DMS79 (cell line): ENCODE results near the gene PLS1.
A peak's percentile ranks its signal among the peaks of the same experiment; 100 is the strongest.
"Not testable (repeated sequence)": the region's sequence is repeated elsewhere in the genome, so short reads cannot be mapped to it uniquely, and the experiment has no call there.

Experiments
- DNase-seq: peaks from one replicate; lab custom pipeline; 2025; lab: John Stamatoyannopoulos, UW

PLS1 gene

GRCh38 chr3:142595951-142596725 is at the start of gene PLS1:
TSS of gene PLS1 (plus strand) at chr3:142596393. CDS start at chr3:142664238, 67,845 bp downstream.
- peak; percentile 86 for DNase-seq

GRCh38 chr3:142549986-142550385 is 46.2 kb upstream of the PLS1 start:
- DNase-seq = no peak

- DNase-seq = not testable (repeated sequence)
These were observed 43.6 kb upstream of the PLS1 start for GRCh38 chr3:142552579-142552978.

- no peak for DNase-seq
These were observed 42.5 kb upstream of the PLS1 start for GRCh38 chr3:142553741-142554140.

GRCh38 chr3:142560118-142560517 is 36.1 kb upstream of the PLS1 start:
- no peak for DNase-seq

GRCh38 chr3:142563496-142563997 is 32.6 kb upstream of the PLS1 start:
- no peak for DNase-seq

GRCh38 chr3:142566096-142566495 is 30.1 kb upstream of the PLS1 start:
- no peak for DNase-seq

GRCh38 chr3:142568393-142569017 is 27.7 kb upstream of the PLS1 start:
- DNase-seq = no peak

GRCh38 chr3:142569422-142569821 is 26.8 kb upstream of the PLS1 start:
- DNase-seq = not testable (repeated sequence)

GRCh38 chr3:142574223-142574622 is 22.0 kb upstream of the PLS1 start:
- not testable (repeated sequence) for DNase-seq

GRCh38 chr3:142574665-142575064 is 21.5 kb upstream of the PLS1 start:
- DNase-seq = no peak

- no peak for DNase-seq
These were observed 19.4 kb upstream of the PLS1 start for GRCh38 chr3:142576792-142577191.

- DNase-seq = no peak
These were observed 18.4 kb upstream of the PLS1 start for GRCh38 chr3:142577696-142578328.

- peak; percentile 95 for DNase-seq
These were observed 17.6 kb upstream of the PLS1 start, which contains the start of gene ATR for GRCh38 chr3:142578329-142579223. TSS of gene ATR (minus strand) at chr3:142578733. CDS start at chr3:142578704, 29 bp downstream.

GRCh38 chr3:142580061-142580423 is 16.2 kb upstream of the PLS1 start:
- no peak for DNase-seq

- DNase-seq = not testable (repeated sequence)
These were observed 15.1 kb upstream of the PLS1 start for GRCh38 chr3:142581070-142581469.

GRCh38 chr3:142586803-142587406 is 9.3 kb upstream of the PLS1 start:
- DNase-seq = peak; percentile 16

GRCh38 chr3:142588703-142589102 is 7.5 kb upstream of the PLS1 start:
- no peak for DNase-seq

GRCh38 chr3:142592268-142592667 is 3.9 kb upstream of the PLS1 start:
- DNase-seq = not testable (repeated sequence)

GRCh38 chr3:142595141-142595540 is 1.1 kb upstream of the PLS1 start:
- no peak for DNase-seq

- no peak for DNase-seq
These were observed 627 bp upstream of the PLS1 start for GRCh38 chr3:142595581-142595950.
